GM12892 (cell line): ENCODE results near the gene MCM9.

ENCODE experiments used
- POLR2A ChIP-seq: IDR thresholded peaks from 2 replicates; pipeline ENCODE4 v1.6.1; 2011; ENCODE audit warnings: low read depth, low read length, control low read depth
- POLR2AphosphoS5 ChIP-seq: IDR thresholded peaks from 2 replicates; pipeline ENCODE4 v1.6.1; 2011; ENCODE audit warnings: low read depth, low read length, control low read depth

GRCh38 chr6:118813775-118814174, 121.2 kb downstream of the MCM9 start:
- TF ChIP-seq POLR2A (no peak), POLR2AphosphoS5 (no peak)
